Measurements from ENCODE around the gene PLK2. TPM values are rescaled to one million over a fixed set of nuclear protein-coding genes. Genes with fewer than 3 reads are reported as not detected.

The PLK2 gene
- 282 TPM for total RNA-seq

- peak; percentile 82 for DNase-seq
Measured at GRCh38 chr5:58460002-58460731, at the start of gene PLK2. Gene PLK2 (minus strand): TSS chr5:58460086. CDS start chr5:58459959, 127 bp downstream.

GRCh38 chr5:58507715-58508114 is 47.8 kb upstream of the PLK2 start:
- no peak for DNase-seq

GRCh38 chr5:58505971-58506640 is 46.2 kb upstream of the PLK2 start:
- no peak for DNase-seq

- DNase-seq, result no peak
Measured at GRCh38 chr5:58505502-58505901, 45.6 kb upstream of the PLK2 start.

DNA sequence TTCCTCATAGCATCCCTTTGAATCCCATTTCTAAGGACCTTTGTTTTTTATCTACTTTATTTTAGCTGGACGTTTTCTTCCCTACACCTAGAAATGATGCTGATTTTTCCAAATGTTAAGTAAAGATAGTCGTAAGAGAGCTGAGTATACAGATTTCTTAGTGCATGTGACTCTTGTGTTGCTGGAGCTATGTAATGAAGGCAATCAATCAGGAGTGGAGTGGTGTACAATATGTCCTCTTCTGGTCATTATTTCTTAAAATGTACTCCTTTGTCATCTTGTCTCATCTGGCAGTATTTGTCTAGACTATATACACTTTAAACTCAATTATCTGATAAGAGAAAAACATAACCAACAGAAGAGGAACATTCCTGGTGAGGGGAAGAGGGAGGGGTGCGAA is 44.9 kb upstream of the PLK2 start:
- DNase-seq, result no peak

DNA sequence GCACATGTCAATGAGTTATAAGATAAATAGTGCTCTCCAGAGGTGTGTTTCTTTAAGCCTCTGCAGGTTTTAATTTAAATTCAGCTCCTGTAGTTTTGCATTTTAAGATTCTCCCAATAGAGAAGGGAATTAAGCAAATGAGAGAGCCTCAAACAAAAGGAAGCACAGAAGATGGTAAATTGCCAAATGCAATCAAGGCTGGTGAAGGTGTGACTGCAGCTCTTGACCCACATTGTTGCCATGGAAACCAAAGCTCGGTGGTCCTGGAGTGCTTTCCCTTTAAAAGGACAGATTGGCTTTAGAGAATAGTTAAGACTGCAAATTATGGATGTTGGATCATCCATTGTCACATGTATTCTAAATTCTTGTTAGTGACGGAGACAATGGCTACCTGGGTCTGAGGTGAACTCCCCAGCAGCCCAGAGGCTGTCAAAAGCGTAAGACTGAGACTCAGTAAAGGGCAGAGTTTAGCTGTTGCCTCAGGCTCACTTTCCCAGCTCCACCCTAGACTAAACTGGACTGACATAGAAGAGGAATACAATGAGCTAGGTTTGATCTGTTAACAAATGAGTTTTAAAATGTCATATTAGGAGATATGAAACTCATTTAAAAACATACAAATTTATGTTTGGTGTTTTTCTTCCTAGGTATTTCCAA is 43.6 kb upstream of the PLK2 start:
- DNase-seq, result no peak

- DNase-seq, result no peak
Measured at GRCh38 chr5:58501778-58502417, 42.0 kb upstream of the PLK2 start.

DNA sequence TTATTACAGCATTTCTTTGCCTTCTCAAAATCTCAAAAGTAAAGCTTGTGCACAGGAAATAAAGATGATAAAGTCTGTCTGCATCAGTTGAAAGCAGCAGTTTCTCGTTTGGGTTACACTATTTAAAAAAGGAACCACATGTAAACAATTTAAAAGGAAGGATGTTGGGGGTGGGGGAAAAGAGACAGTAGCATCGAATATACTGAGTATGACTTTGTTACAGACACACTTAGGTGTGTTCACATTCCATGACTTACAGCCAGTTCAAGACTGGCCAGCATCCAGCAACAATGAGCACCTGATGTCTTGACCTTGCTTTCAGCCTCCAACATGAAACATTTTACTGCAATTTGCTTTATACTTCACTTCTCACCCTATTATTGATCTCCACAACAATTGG is 40.1 kb upstream of the PLK2 start:
- DNase-seq, result no peak

DNA sequence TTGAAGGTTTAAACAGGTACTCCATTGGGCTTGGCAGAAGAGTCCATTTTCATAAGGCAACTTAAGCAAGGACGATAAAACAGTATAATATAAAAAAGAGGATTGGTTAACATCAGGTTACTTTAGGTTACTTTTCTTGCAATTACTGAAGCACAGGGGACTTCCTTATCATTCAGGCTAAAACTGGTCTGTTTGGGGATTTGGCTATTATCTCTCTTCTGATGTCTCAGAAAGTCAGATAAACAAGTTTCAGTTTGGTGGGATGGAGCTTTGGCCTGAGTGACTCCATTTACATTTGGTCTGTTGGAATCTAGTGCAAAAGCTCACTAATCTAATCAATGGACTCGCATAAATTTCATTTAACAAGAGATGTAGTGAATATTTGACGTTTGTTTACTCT is 39.3 kb upstream of the PLK2 start:
- DNase-seq, result no peak

GRCh38 chr5:58498340-58498942 is 38.6 kb upstream of the PLK2 start:
- DNase-seq, result peak; percentile 11

DNA sequence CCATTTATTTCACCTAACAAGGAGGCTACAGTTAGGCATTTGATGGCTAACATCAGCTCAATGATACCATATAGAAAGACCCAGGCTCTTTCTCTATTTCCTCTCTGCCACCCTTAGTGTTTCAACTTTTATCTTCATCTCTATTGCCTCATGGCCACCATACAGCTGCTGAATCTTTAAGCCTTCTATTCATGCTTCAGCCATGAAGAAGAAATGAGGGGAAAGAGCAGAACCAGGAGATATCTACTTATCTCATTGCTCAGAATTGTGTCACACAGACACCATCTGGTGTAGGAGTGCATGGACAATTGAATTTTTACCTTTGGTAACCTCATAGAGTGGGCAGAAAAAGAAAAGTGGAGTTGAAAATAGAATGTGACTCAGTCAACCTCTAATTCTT is 38.0 kb upstream of the PLK2 start:
- no peak for DNase-seq

DNA sequence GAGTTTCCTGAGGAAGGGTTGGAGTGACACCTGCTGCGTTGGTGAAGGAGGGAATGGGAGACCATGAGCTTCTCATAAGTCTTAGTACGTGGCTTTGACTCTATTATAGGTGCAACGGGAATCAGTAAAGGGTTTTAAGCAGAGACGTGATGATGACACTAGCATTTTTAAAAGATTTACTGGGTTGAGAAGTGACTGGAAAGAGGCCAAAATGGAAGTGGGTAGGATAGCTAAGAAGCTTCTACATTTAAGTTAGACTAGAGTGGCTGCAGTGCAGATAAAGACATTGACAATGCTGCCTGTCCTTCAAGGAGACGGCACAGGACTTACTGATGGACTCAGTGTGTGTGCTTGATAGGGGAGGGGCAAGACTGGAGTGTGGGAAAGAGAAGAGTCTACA is 37.5 kb upstream of the PLK2 start:
- no peak for DNase-seq

DNA sequence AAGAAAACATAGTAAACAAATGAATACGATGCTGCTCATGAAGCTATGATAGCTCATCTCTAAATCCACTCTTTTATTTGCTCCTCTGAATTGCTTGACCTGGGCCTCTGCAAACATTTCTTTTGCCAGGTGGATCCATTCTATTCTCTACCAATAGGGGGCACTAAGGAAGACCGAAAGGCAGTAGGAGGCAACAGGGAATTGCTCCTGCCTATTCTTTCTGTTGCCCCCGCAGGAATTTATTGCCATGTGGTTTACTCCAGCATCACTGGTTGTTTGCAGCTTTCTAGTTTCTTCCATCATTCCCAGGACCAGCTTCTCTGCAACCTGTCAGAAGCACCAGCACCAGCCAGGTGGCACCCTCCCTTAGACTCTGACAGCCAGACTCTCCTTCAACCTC is 36.6 kb upstream of the PLK2 start:
- no peak for DNase-seq

DNA sequence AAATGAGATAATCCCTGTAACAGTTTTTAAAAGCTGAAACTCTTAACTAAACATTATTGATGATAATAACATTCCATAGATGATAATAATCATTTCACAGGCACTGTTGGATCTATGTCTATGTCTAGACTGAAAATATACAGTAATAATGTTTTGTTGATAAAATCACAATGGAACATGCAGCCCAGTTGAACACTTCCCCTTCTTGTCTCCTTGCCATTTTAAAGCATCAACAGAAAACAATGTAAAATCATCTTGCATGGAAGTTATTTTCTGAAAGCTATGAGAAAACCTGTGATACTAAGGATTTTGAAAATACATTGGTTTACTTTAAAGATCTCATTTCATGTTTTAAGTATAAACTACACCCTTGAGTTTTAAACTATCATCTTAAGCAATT is 33.3 kb upstream of the PLK2 start:
- DNase-seq, result no peak

DNA sequence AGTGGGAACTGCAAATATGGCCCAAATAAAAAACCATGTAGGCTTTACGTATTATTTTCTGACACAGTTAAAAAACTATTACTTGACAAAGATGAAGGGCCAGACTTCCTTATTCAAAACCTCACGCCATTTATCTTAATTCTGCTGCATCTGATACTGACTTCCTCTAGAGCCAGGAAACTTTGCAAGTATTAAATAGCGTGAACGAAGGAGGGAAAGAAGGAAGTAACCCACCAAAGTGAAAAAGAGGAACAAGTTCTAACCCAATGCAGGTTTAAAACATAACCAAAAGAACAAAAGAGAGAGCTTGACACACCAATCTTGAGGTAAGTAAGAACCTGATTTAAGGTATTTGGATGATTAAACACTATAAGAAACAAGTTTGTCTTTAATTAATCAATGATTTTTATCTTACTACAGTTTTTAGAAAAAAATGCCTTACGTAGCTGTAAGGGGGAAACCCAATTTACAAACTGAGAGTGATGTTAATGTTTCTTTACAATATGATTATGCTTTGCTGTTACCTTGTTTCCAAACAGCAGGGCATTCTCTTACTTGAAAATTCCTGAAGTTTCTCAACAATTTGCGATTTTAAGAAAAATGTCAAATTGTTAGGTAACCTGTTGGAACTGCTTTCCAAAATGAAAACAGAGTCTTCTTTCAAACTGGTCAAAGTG is 31.5 kb upstream of the PLK2 start, which contains the start of gene GAPT:
GAPT (plus strand) TSS at position 220 of the 677 bp plus-strand sequence. CDS start 3,102 bp downstream, outside the sequence.
- DNase-seq, result no peak

DNA sequence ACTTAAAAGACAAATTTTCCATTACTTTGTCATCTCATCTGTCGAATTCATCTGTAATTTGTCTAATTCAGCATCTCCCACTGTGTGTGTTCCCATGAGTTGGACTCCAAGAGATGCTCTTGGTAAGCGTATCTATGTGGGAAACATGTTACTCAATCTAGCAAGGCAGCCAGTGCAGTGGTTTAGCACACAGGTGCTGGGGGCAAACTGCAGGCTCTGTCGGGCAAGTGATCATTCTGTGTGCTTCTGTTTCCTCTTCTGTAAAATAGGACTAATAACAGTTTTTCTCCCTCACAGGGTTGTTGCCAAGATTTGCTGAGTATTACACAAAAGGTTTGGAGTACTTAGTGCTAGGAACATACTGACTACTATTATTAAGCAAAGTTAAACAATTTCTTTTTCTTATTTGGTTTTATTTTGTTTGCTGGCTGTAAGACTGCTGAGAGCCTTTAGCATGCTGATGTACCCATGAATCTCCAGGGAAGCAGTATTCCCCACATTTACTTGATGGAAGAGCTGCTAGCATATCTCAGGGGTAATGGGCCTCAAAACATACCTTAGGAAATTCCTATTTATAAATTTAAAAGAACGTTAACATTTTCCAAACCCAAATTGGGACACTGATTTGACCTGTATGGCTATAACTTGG is 30.6 kb upstream of the PLK2 start:
- no peak for DNase-seq

- no peak for DNase-seq
Measured at GRCh38 chr5:58486290-58486689, 26.4 kb upstream of the PLK2 start.

DNA sequence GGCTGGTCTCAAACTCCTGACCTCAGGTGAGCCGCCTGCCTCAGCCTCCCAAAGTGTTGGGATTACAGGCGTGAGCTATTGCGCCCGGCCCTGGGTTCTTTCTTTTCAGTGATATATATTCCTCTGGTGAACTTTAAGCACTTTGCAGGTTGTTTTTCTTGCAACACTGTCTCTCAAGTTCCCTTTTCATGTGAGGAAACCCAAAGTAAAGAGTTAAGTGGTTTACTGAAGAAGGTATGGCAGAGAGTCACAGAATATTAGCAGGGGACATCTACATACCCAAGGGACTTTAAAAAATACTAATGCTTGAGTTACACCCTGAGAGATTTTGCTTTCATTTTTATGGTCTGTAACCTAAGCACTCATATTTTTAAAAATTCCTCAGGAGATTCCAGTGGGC is 24.6 kb upstream of the PLK2 start:
- DNase-seq, result no peak

GRCh38 chr5:58482536-58482935 is 22.6 kb upstream of the PLK2 start:
- DNase-seq, result no peak

- no peak for DNase-seq
Measured at GRCh38 chr5:58481828-58482227, 21.9 kb upstream of the PLK2 start.

- no peak for DNase-seq
Measured at GRCh38 chr5:58481066-58481676, 21.3 kb upstream of the PLK2 start.
